SH-SY5Y (cell line): ENCODE results near the gene ITGB2.

Experiments used
- GATA2 ChIP-seq: IDR thresholded peaks from 2 replicates; pipeline ENCODE4 v1.6.1; 2011; ENCODE audit warnings: mild to moderate bottlenecking, low read depth, low read length
- GATA3 ChIP-seq: IDR thresholded peaks from 2 replicates; pipeline ENCODE4 v1.6.1; 2011; ENCODE audit warnings: low read depth, mild to moderate bottlenecking, low read length, moderate library complexity

GRCh38 chr21:44917446-44918106, 3.1 kb downstream of the ITGB2 start:
- TF ChIP-seq GATA2 (no peak), GATA3 (no peak)
